Spleen (tissue), 7 donors: Measurements from ENCODE around the gene DEFB132.

Source experiments
- POLR2AphosphoS5 ChIP-seq, 3 donors: sonication (generic); formaldehyde crosslinking; IDR thresholded peaks; one replicate each; pipeline ENCODE4 v1.5.1; 2017; ENCODE audit warnings: antibody characterized with exemption in 3 of 3
- TF ChIP-seq, protein P1 (sequence below), 11 experiments: fragments of 200-600 bp in 7 of 11; fragments of 450-650 bp in 4 of 11; sonication (generic) in 4 of 11; IDR thresholded peaks in 8 of 11; conservative IDR thresholded peaks in 3 of 11; 1 replicate in 7 of 11; 2 replicates in 4 of 11; pipeline versions ENCODE4 v1.4.0 to v1.8.0; 2016 to 2021; ENCODE audit warnings: antibody characterized with exemption in 11 of 11, inconsistent platforms in 4 of 11, mild to moderate bottlenecking in 1 of 11
- donor health status: DM: no; HTN: no; CAD: no; lungs with moderate emphysema.
- donor health status: DM: no; HTN: no; CAD: no.
- donor health status: DM: no; HTN: no; CAD: no.

DNA sequence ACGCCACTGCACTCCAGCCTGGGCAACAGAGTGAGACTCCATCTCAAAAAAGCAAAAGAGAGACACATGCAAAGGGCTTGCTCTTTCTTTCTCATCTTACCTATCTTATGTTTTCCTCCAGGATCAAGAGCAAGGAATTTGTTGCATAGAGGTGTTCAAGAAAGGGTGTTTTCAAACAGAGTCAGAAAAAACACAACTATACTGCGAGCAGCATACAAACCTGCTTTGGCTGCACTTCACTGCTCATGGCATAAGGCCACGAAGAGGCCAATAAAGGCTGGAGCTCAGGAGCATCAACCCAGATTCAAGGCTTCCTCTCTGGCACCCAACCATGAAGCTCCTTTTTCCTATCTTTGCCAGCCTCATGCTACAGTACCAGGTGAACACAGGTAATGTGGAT lies 30.6 kb upstream of the DEFB132 start, which contains the start of gene DEFB129:
- no peak for TF ChIP-seq POLR2AphosphoS5 (IDR thresholded peaks at IDR 0.05)
- TF ChIP-seq, protein P1, sequence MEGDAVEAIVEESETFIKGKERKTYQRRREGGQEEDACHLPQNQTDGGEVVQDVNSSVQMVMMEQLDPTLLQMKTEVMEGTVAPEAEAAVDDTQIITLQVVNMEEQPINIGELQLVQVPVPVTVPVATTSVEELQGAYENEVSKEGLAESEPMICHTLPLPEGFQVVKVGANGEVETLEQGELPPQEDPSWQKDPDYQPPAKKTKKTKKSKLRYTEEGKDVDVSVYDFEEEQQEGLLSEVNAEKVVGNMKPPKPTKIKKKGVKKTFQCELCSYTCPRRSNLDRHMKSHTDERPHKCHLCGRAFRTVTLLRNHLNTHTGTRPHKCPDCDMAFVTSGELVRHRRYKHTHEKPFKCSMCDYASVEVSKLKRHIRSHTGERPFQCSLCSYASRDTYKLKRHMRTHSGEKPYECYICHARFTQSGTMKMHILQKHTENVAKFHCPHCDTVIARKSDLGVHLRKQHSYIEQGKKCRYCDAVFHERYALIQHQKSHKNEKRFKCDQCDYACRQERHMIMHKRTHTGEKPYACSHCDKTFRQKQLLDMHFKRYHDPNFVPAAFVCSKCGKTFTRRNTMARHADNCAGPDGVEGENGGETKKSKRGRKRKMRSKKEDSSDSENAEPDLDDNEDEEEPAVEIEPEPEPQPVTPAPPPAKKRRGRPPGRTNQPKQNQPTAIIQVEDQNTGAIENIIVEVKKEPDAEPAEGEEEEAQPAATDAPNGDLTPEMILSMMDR (IDR thresholded peaks at IDR 0.05 in 8 of 11, conservative IDR thresholded peaks at IDR 0.05 in 3 of 11) = no peak
